Stimulated activated CD4-positive, alpha-beta T cell treated with anti-CD3 and anti-CD28 coated beads, Interleukin-1b, Interleukin-23, amount 100 ng/mL, for 48 hours (primary cell): ENCODE measurements around the gene GAS1.

Experiments used
- DNase-seq: peaks from one replicate; pipeline ENCODE4 v3.0.0-alpha.2; 2020

GAS1 gene

DNA sequence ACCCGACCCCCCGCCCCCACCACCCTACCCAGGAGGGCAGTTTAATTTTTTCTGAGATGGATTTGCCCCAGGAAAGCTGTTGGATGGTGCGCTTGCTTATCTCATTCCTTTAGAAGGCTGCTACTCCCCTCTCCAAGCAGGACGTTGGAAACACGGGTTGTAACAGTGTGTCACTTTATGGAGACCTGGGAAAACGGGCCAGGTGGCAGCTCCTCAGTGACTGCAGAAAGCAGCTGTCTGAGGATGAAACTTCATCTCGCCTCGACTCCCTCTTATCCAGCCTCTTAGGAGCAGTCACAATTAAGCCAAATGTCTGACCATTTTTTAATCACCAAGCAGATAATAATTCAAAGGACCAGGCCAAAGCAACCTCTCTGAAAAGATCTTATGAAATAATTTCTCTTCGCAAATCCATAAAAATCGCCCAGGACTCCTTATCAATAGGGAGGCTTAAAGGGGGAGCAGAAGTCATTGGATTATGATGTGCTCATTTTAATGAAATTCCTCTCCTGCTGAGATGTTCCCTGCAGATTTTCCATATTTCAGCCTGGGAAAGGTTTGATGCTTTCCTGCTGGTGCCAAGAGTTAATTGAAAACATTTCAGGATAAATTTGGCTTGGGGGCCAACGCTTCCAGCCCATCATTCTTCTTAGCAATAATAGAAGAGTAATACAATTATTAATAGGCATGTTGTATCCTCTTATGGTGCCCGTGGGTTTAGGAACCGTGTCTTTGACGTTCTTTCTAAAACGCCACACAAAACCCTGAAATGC is 26.0 kb downstream of the GAS1 start:
- no peak for DNase-seq

DNA sequence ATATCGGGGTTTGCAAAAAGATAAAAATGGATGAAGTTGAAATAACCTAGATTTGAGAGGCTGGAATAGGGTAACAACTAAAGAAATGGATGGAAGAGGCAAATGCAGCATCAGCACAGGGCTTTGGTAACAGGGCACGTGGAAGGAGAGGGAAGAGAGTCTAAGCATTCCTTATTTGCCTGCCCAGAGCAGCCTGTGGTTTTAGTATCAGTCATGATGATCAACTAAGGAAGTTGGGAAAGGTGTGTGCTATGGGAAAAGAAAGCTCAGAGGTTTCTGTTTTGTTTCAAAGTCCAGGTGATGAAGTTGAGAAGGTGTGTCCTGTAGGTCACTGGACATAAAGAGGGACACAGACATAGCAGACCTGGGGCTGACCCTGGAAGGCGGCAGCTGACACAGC is 28.8 kb downstream of the GAS1 start:
- no peak for DNase-seq

DNA sequence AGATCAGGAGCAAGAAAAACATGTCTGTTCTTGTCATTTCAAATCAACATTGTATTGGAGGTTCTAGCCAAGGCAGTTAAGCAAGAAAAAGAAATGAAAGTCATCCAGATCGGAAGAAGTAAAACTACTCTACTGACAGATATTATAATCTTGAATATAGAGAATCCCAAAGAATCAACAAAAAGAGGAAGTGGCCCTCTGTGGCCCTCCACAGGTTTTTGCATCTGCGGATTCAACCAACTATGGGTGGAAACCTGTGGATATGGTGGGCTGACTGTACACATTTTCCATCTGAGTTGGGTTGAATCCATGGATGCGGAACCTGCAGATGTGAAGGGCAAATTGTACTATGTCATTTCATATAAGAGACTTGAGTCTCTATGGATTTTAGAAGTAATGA is 35.1 kb downstream of the GAS1 start:
- no peak for DNase-seq

DNA sequence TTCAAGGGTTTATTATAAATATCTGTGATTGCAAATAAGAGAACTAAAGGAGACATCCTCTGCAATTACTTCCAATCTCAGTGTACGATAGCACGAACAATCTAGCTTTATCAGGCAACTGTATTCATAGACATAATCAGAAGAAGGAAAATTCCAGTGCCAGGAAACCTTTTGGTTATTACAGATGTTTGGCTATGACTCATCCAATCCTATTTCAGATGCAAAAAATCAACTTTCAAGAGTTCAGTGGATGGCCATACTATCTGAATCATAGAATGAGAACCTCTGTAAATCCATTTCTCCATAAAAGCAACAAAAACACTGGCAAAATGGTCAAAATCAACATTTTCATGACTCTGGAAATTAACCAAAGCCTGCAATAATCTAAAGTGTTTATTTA is 37.9 kb downstream of the GAS1 start:
- no peak for DNase-seq

DNA sequence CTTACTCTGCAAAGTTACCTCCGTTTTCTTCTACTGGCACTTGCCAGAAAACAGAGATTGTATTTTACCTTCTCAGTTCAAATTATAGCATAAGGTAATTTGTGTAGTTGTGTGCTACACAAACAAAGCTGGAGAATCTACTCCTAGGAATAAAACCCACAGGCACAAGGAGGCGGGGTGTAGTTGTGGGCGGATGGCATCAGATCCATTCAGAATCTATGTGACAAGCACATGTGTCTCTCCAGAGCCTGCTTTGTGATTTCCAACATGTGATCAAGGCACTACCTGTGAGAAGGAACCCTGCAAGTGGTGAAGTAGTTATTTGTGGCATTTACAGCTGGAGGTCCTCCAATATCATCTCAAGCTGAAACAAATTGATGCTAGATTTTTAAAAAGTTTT is 39.0 kb downstream of the GAS1 start:
- no peak for DNase-seq

DNA sequence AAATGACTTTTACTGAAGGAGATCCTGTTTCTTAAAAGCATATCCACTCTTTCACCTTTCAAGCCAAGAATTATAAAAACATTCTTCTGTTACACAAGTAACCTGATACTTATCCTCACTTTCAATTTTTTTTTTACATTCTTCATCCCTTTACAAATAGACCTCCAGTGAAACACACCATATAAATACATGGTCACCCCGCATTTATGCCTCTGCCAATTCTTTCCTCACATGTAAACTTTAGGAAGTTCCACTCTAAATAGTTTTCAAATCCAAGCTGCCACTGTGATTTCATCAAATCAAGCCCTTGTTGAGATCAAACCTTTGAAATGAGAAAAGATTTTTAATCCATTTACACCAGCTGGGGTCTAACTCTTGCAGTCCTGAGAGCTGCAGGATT is 40.0 kb downstream of the GAS1 start:
- DNase-seq = no peak

DNA sequence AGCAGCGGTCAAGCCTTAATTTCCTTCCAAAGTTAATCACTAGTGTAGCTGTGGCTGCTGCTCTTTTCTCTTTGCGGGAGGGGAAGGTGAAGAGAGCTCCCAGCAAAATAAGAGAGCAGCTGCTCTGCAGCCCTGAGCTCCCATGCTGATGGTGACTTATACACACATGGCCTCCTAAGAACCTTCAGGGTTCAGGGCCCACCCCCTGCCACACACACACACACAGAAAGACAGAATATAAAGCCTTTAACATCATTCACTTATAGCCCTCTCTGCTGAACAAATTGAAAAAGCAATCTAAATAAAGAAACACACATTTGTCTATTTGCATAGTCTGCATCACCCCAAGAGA is 43.6 kb downstream of the GAS1 start:
- no peak for DNase-seq

DNA sequence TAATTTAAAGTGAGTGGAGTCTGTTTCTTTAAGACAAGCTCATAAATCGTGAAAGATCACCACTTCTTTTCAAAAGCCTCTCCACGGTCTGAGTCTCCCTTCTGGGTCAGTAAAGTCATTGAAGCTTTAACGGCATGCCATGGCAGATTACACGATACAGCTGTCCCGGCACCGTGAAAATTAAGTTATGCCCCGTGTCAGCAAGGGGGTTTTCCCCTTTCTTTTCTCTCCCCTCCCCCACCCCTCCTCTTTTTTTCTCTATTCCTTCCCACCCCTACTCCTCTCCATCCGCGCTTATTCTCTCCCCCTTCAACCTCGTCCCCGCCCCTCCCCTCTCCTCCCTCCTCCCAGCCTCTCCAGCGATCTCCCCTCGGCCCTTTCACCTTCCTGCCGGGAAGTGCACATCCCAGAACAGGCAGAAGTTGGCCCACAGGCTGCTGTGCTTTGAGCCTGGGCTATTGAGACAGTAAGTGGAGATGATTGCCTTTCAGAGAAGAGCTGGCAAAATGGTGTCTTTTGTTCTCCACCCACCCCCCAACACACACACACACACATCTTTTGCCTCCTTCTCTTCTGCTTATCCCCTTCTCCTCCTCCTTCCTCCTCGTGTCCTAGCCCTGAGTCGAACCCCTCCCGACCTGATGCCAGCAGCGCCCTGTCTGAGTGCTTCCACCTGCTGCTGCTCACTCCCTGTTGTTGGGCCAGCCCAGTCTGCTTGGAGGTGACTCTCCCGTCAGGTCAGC is 44.1 kb downstream of the GAS1 start:
- DNase-seq = no peak

DNA sequence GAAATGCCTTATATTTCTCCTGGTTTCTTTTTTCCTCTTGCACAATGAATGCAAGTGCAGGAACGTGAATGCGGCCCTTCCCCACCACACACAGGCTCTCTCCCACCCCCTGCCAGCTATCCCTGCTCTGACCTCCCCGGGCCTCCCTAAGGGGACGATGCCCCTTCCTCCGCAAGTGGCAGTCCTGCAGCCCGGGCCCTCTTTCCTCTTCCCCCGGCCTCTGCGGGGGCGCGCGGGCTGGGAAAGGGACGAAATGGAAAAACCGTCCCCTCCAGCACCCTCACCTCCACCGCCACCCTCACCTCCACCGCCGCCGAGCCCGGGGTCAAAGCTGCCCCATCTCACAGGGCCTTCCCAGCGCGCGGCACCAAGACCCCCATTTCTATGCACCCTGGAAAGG is 44.7 kb downstream of the GAS1 start:
- DNase-seq = no peak

DNA sequence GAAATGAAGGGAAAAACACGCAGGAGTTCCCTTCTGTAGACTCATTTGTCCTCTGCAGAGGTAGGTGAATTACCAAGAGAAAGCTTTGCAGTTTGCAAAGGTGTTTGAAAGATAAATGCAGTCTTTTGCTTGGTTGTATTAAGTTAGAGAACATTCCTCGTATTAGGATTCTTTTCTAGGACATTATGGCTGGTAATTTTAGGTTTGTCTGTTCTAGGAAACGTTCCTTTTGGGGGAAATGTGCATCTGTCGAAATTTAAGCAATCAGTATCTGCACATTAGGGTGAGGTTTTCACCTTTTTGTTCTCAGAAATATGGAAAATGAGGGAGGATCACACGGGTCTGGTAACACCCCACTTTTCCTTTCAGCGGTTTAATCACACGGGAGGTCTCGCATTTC is 45.1 kb downstream of the GAS1 start:
- DNase-seq = no peak

DNA sequence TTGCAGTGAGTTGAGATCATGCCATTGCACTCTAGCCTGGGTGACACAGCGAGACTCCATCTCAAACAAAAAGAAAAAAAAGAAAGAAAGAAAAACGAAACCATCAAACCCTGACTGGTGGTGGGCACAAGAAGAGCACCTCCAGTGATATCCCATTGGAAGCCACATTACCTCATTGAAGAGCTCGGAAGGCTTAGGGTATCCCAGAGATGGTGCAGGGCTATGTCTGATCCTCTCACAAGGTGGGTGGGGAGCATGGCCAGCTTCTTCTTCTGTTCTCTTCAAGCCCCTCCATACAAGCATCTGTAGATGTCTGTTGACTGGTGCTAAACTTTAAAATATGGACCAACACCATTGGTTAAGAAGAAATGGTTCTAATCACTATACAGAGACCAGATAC is 45.8 kb downstream of the GAS1 start:
- DNase-seq = no peak
